Parathyroid adenoma (tissue), 2 donors: ENCODE data around the gene RNF44.

ENCODE experiments used
- H2AFZ ChIP-seq: fragments of 300-600 bp; sonication (generic); one replicate; pipeline ENCODE4 v1.7.0; 2017; ENCODE audit warnings: antibody characterized with exemption, mild to moderate bottlenecking
- H3K27ac ChIP-seq: fragments of 300-600 bp; sonication (generic); one replicate; pipeline ENCODE4 v1.7.0; 2017
- H3K27me3 ChIP-seq: fragments of 300-600 bp; sonication (generic); one replicate; pipeline ENCODE4 v1.7.0; 2017; ENCODE audit warnings: low read length; ENCODE audit not compliant: control insufficient read depth, insufficient read depth
- H3K36me3 ChIP-seq: fragments of 300-600 bp; sonication (generic); one replicate; pipeline ENCODE4 v1.7.0; 2017; ENCODE audit warnings: low read length; ENCODE audit not compliant: control insufficient read depth, insufficient read depth
- H3K4me1 ChIP-seq: fragments of 300-600 bp; sonication (generic); one replicate; pipeline ENCODE4 v1.7.0; 2017; ENCODE audit warnings: control low read depth
- H3K4me2 ChIP-seq: fragments of 300-600 bp; sonication (generic); one replicate; pipeline ENCODE4 v1.7.0; 2017; ENCODE audit warnings: low read length
- H3K4me3 ChIP-seq: fragments of 300-600 bp; sonication (generic); one replicate; pipeline ENCODE4 v1.7.0; 2017; ENCODE audit warnings: low read depth, low read length
- H3K79me2 ChIP-seq: fragments of 300-600 bp; sonication (generic); one replicate; pipeline ENCODE4 v1.7.0; 2017; ENCODE audit warnings: control low read depth
- H3K9ac ChIP-seq: fragments of 300-600 bp; sonication (generic); one replicate; pipeline ENCODE4 v1.7.0; 2017; ENCODE audit warnings: mild to moderate bottlenecking
- H3K9me3 ChIP-seq: fragments of 300-600 bp; sonication (generic); one replicate; pipeline ENCODE4 v1.7.0; 2017; ENCODE audit warnings: low read length; ENCODE audit not compliant: control insufficient read depth
- TF ChIP-seq, protein P1 (sequence below): fragments of 300-600 bp; sonication (generic); IDR thresholded peaks from one replicate; pipeline ENCODE4 v1.7.0; 2017; ENCODE audit warnings: antibody characterized with exemption, mild to moderate bottlenecking
- donor health status: primary hyperparathyroidism.

Gene RNF44

DNA sequence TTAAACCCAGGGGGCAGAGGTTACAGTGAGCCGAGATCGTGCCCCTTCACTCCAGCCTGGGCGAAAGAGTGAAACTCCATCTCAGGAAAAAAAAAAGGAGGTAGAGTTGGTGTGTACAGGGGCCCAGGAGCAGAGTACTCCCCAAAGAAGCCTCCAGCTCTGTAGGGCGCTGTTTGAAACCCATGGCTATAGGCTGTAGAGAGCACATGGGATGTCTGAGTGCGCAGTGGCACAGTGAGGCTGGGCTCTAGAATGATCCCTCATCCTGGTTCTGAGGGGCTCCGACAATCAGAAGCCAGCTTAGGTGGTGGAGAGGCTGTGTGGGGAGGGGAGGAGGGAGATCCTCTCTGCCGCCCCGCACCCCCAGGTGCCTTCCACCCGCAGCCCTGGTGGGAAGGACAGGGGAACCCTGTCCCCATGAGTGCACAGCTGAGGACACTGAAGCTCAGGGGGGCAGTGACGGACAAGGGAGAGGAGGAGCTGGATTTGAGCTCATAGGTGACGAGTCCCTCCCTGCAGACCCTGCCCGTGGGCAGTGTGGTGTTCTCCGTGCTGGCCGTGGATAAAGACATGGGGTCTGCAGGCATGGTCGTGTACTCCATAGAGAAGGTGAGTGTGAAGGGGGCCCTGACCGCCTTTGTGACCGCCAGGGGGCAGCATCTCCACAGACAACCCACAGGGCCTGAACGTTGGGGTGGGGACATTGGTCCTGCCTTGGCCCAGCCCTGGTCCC, 36.5 kb upstream of the RNF44 start:
- Histone ChIP-seq H3K4me2 (no peak overlapping the region), H3K9ac (no peak overlapping the region), H3K4me3 (no peak overlapping the region), H3K36me3 (no peaks in the 10 kb centered on the region), H3K4me1 (no peaks in the 10 kb centered on the region), H2AFZ (no peak overlapping the region), H3K79me2 (no peaks in the 10 kb centered on the region), H3K27me3 (no peaks in the 10 kb centered on the region), H3K9me3 (no peaks in the 10 kb centered on the region), H3K27ac (no peak overlapping the region)
- TF ChIP-seq, protein P1, sequence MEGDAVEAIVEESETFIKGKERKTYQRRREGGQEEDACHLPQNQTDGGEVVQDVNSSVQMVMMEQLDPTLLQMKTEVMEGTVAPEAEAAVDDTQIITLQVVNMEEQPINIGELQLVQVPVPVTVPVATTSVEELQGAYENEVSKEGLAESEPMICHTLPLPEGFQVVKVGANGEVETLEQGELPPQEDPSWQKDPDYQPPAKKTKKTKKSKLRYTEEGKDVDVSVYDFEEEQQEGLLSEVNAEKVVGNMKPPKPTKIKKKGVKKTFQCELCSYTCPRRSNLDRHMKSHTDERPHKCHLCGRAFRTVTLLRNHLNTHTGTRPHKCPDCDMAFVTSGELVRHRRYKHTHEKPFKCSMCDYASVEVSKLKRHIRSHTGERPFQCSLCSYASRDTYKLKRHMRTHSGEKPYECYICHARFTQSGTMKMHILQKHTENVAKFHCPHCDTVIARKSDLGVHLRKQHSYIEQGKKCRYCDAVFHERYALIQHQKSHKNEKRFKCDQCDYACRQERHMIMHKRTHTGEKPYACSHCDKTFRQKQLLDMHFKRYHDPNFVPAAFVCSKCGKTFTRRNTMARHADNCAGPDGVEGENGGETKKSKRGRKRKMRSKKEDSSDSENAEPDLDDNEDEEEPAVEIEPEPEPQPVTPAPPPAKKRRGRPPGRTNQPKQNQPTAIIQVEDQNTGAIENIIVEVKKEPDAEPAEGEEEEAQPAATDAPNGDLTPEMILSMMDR: peak; percentile 79

DNA sequence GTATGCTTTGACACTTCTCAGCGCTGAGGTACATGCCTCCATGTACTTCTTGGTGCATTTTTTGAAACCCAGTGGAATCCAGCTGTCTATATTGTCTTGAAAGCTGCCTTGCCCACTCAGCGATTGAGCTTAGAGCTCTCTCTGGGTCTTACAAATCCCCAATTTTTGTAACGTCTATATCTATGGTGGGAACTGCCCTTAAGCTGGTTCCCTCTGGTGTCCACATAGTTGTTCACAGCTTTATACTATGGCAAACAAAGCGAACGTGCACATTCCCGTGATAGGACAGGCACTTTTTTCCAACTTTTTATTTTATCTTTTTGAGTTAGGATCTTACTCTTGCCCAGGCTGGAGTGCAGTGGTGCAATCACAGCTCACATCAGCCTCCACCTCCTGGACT, 32.8 kb upstream of the RNF44 start:
- Histone ChIP-seq H3K9me3 (no peaks in the 10 kb centered on the region), H3K27ac (no peak overlapping the region), H3K4me2 (no peak overlapping the region), H3K27me3 (no peaks in the 10 kb centered on the region), H3K4me1 (no peaks in the 10 kb centered on the region), H2AFZ (no peak overlapping the region), H3K9ac (no peak overlapping the region), H3K4me3 (no peak overlapping the region), H3K79me2 (no peaks in the 10 kb centered on the region), H3K36me3 (no peaks in the 10 kb centered on the region)
- TF ChIP-seq, protein P1: no peak

DNA sequence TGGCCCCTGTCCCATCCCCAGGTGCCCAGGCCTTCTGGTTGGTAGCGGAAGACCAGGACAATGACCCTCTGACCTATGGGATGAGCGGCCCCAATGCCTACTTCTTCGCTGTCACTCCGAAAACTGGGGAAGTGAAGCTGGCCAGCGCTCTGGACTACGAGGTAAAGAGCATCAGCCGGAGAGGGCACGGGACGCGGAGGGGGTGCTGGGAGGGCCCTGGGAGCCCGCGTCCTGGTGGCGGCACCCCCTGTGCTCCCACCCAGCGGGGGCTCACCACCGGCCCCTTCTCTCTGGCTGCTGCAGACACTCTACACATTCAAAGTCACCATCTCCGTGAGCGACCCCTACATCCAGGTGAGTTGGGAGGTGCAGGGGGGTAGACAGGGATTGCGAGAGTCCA, 31.5 kb upstream of the RNF44 start:
- no peaks in the 10 kb centered on the region for H3K27me3 ChIP-seq

DNA sequence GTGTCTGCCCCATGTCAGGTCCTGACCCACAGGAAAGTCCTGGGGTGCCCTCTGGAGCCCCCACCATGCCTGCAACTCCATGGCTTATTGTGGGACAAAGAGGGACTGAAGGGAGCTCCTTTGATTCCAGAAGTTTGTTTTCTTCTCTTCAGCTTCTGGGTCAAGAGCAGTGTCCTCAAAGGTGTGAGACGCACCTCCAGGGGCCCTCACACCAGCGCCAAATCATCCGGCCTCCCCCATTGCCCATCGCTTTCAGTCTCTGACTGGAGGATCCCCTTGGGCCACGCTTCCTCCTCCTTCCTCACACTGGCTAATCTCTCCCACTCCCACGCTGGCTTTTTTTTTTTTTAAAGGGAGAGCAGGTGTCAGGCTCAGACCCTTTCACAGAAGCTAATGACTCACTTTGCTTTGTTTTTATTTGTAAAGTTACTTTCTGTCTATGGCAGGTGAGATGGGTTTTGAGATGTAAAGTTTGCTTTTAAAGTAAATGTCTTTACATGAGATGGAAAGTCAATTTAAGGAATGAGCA, 28.6 kb upstream of the RNF44 start:
- H3K4me3 ChIP-seq: no peak overlapping the region
- H2AFZ ChIP-seq: no peak overlapping the region
- TF ChIP-seq, protein P1: no peak
- H3K79me2 ChIP-seq: no peaks in the 10 kb centered on the region
- H3K9me3 ChIP-seq: no peaks in the 10 kb centered on the region
- no peaks in the 10 kb centered on the region for H3K4me1 ChIP-seq
- no peaks in the 10 kb centered on the region for H3K36me3 ChIP-seq
- H3K4me2 ChIP-seq: no peak overlapping the region
- H3K9ac ChIP-seq: no peak overlapping the region
- no peak overlapping the region for H3K27ac ChIP-seq
- H3K27me3 ChIP-seq: no peaks in the 10 kb centered on the region

More for the DNA sequence above, 31.5 kb upstream of the RNF44 start:
- Histone ChIP-seq H3K4me1 (no peaks in the 10 kb centered on the region), H2AFZ (no peak overlapping the region), H3K27ac (no peak overlapping the region), H3K9ac (no peak overlapping the region), H3K4me2 (no peak overlapping the region), H3K79me2 (no peaks in the 10 kb centered on the region), H3K36me3 (no peaks in the 10 kb centered on the region), H3K4me3 (no peak overlapping the region), H3K9me3 (no peaks in the 10 kb centered on the region)
- TF ChIP-seq, protein P1: no peak

DNA sequence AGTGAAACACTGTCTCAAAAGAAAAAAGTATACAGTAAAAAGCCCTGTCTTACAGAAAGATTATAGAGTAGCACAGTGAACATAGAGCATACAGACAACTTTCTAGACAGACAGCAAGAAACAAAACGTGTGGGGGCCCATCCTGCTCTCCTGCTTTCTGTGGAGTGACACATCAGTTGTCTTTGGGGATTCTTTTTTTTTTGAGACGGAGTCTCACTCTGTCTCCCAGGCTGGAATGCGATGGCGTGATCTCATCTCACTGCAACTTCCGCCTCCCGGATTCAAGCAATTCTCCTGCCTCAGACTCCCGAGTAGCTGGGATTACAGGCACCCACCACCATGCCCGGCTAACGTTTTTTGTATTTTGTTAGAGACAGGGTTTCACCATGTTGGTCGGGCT, 26.8 kb upstream of the RNF44 start:
- TF ChIP-seq, protein P1: no peak
- no peak overlapping the region for H3K4me3 ChIP-seq
- H3K9me3 ChIP-seq: no peaks in the 10 kb centered on the region
- H3K9ac ChIP-seq: no peak overlapping the region
- no peak overlapping the region for H3K27ac ChIP-seq
- no peaks in the 10 kb centered on the region for H3K27me3 ChIP-seq
- H3K79me2 ChIP-seq: no peaks in the 10 kb centered on the region
- no peaks in the 10 kb centered on the region for H3K4me1 ChIP-seq
- H3K36me3 ChIP-seq: no peaks in the 10 kb centered on the region
- H2AFZ ChIP-seq: no peak overlapping the region
- no peak overlapping the region for H3K4me2 ChIP-seq
